Measurements from ENCODE around the gene CARD14. TPM values are rescaled to one million over a fixed set of nuclear protein-coding genes. Genes with fewer than 3 reads are reported as not detected.

CARD14 gene
- total RNA-seq, 1 experiment from 2014 or later, result not detected

DNA sequence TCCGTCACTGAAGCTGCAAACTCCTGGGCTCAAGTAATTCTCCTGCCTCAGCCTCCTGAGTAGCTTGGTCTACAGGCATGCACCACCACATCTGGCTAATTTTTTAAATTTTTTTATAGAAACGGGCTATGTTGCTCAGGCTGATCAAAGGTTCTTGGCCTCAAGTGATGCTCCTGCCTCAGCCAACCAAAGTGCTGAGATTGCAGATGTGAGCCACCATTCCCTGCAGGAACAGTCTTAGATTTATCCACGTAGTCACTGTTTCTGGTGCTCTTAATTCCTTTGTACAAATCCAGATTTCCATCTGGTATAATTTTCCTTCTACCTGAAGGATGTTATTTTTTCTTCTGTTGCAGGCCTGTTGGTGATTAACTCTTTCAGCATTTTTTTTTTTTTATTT lies 63.4 kb downstream of the CARD14 start:
- DNase-seq (ENCODE audit: unreplicated experiment), result no peak
- POLR2A ChIA-PET, result no interaction called here
- Mint-ChIP-seq H3K4me3 (ENCODE audit: unreplicated experiment) (no peak overlapping the region), H3K36me3 (ENCODE audit: insufficient read depth, unreplicated experiment) (peaks cover 27% of the 10 kb centered on the region), H3K4me1 (ENCODE audit: insufficient read depth, unreplicated experiment) (no peaks in the 10 kb centered on the region), H3K27me3 (ENCODE audit: insufficient read depth, unreplicated experiment) (no peaks in the 10 kb centered on the region), H3K9me3 (ENCODE audit: unreplicated experiment) (peaks cover 13% of the 10 kb centered on the region), H3K27ac (ENCODE audit: low read depth, unreplicated experiment) (no peak overlapping the region)
- TF ChIP-seq CTCF (IDR thresholded peaks at IDR 0.05; ENCODE audit: unreplicated experiment), result no peak
- CTCF ChIA-PET, result interaction anchor here (0.6 kb wide), 1 partner anchor 91 kb away, joined by 3 read pairs; no protein-coding TSS in a partner anchor
- intact Hi-C loops (cut with micrococcal nuclease), result no loop called here
- BruUV-seq (replicated peaks), result no TSS peak

DNA sequence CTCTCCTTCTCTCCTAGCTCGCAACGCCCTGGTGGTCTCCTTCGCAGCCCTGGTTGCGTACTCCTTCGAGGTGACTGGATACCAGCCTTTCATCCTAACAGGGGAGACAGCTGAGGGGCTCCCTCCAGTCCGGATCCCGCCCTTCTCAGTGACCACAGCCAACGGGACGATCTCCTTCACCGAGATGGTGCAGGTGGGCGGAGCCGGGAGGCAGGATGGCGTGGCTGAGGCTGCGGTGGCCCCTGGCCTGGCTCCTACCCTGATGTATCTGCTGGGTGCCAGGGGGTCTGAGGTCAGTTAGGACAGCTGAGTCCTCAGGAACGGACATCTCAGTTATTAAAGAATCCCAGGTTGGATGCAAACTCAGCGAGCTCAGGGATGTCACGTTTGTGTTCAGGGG lies 67.1 kb downstream of the CARD14 start:
- intact Hi-C loops (cut with micrococcal nuclease), result no loop called here
- Mint-ChIP-seq H3K4me1 (ENCODE audit: insufficient read depth, unreplicated experiment) (no peaks in the 10 kb centered on the region), H3K27me3 (ENCODE audit: insufficient read depth, unreplicated experiment) (no peaks in the 10 kb centered on the region), H3K36me3 (ENCODE audit: insufficient read depth, unreplicated experiment) (peaks cover 36% of the 10 kb centered on the region), H3K9me3 (ENCODE audit: unreplicated experiment) (peaks cover 8% of the 10 kb centered on the region), H3K27ac (ENCODE audit: low read depth, unreplicated experiment) (no peak overlapping the region), H3K4me3 (ENCODE audit: unreplicated experiment) (no peak overlapping the region)
- no peak for DNase-seq (ENCODE audit: unreplicated experiment)
- TF ChIP-seq CTCF (IDR thresholded peaks at IDR 0.05; ENCODE audit: unreplicated experiment), result no peak
- ChIA-PET CTCF (no interaction called here), POLR2A (interaction anchor here (0.6 kb wide), 1 partner anchor 1289 kb away, joined by 3 read pairs; no protein-coding TSS in a partner anchor)
- no TSS peak for BruUV-seq (replicated peaks)

- Mint-ChIP-seq H3K27me3 (ENCODE audit: insufficient read depth, unreplicated experiment) (no peaks in the 10 kb centered on the region), H3K4me3 (ENCODE audit: unreplicated experiment) (no peak overlapping the region), H3K9me3 (ENCODE audit: unreplicated experiment) (peaks cover 6% of the 10 kb centered on the region), H3K4me1 (ENCODE audit: insufficient read depth, unreplicated experiment) (no peaks in the 10 kb centered on the region), H3K36me3 (ENCODE audit: insufficient read depth, unreplicated experiment) (peaks cover 36% of the 10 kb centered on the region), H3K27ac (ENCODE audit: low read depth, unreplicated experiment) (no peak overlapping the region)
- intact Hi-C loops (cut with micrococcal nuclease), result no loop called here
- ChIA-PET POLR2A (interaction anchor here (0.6 kb wide), 1 partner anchor 1288 kb away, joined by 3 read pairs; no protein-coding TSS in a partner anchor), CTCF (no interaction called here)
- BruUV-seq (replicated peaks), result no TSS peak
- DNase-seq (ENCODE audit: unreplicated experiment), result no peak
- TF ChIP-seq CTCF (IDR thresholded peaks at IDR 0.05; ENCODE audit: unreplicated experiment), result no peak
Observed at GRCh38 chr17:80237386-80237785, 67.6 kb downstream of the CARD14 start.

DNA sequence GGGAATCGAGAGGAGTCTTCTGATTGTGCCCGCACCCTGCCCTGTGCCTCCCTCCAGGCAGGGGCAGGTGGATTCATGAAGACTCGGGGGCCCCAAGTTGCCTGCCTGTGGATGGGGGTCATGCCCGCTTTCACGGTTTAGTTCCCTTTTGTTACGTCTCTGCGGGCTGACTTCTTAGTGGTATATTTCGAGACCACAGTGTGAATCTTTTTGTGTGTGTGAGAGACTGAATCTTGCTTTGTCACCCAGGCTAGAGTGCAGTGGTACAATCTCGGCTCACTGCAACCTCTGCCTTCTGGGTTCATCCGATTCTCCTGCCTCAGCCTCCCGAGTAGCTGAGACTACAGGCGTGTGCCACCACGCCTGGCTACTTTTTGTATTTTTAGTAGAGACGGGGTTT lies 72.7 kb downstream of the CARD14 start:
- ChIA-PET POLR2A (no interaction called here), CTCF (interaction anchor here (0.6 to 1.8 kb wide), 2 partner anchors 13 to 1398 kb away, joined by 3 to 4 read pairs; no protein-coding TSS in a partner anchor)
- Mint-ChIP-seq H3K27ac (ENCODE audit: low read depth, unreplicated experiment) (no peak overlapping the region), H3K9me3 (ENCODE audit: unreplicated experiment) (no peaks in the 10 kb centered on the region), H3K36me3 (ENCODE audit: insufficient read depth, unreplicated experiment) (peaks cover 25% of the 10 kb centered on the region), H3K27me3 (ENCODE audit: insufficient read depth, unreplicated experiment) (no peaks in the 10 kb centered on the region), H3K4me3 (ENCODE audit: unreplicated experiment) (no peak overlapping the region), H3K4me1 (ENCODE audit: insufficient read depth, unreplicated experiment) (no peaks in the 10 kb centered on the region)
- DNase-seq (ENCODE audit: unreplicated experiment), result no peak
- intact Hi-C loops (cut with micrococcal nuclease), result no loop called here
- BruUV-seq (replicated peaks), result no TSS peak
- TF ChIP-seq CTCF (IDR thresholded peaks at IDR 0.05; ENCODE audit: unreplicated experiment), result no peak
